Activated CD8-positive, alpha-beta memory T cell treated with anti-CD3 and anti-CD28 coated beads for 48 hours (primary cell): Measurements from ENCODE around the gene RYR2.
"Not testable (repeated sequence)": the region's sequence is repeated elsewhere in the genome, so short reads cannot be mapped to it uniquely, and the experiment has no call there.

ENCODE experiments used
- DNase-seq, 3 experiments: peaks; one replicate each; pipeline ENCODE4 v3.0.0-alpha.2; 2020; ENCODE audit warnings: low read depth in 2 of 3, low spot score in 2 of 3

Gene RYR2

GRCh38 chr1:237838320-237838719 is 796.3 kb downstream of the RYR2 start:
- DNase-seq = no peak

GRCh38 chr1:237838904-237839534 is 797.0 kb downstream of the RYR2 start:
- DNase-seq = no peak

- DNase-seq = no peak
Measured at GRCh38 chr1:237841485-237841884, 799.5 kb downstream of the RYR2 start.

- DNase-seq = not testable (repeated sequence)
Measured at GRCh38 chr1:237843516-237843915, 801.5 kb downstream of the RYR2 start.

GRCh38 chr1:237851210-237851845 is 809.3 kb downstream of the RYR2 start:
- no peak for DNase-seq

GRCh38 chr1:237852342-237852741 is 810.4 kb downstream of the RYR2 start:
- DNase-seq = no peak

GRCh38 chr1:237857455-237857854 is 815.5 kb downstream of the RYR2 start:
- DNase-seq = no peak

- no peak for DNase-seq
Measured at GRCh38 chr1:237858992-237859391, 817.0 kb downstream of the RYR2 start.

- no peak for DNase-seq
Measured at GRCh38 chr1:237861944-237862343, 820.0 kb downstream of the RYR2 start.

GRCh38 chr1:237863234-237863633 is 821.2 kb downstream of the RYR2 start:
- DNase-seq = no peak

- DNase-seq = peak in 1 of 3 experiments; percentile 10
Measured at GRCh38 chr1:237864338-237865244, 822.6 kb downstream of the RYR2 start.

- no peak for DNase-seq
Measured at GRCh38 chr1:237867380-237867888, 825.5 kb downstream of the RYR2 start.

- no peak for DNase-seq
Measured at GRCh38 chr1:237868817-237869600, 827.0 kb downstream of the RYR2 start.

- DNase-seq = no peak
Measured at GRCh38 chr1:237873487-237874211, 831.7 kb downstream of the RYR2 start.

GRCh38 chr1:237875291-237875690 is 833.3 kb downstream of the RYR2 start:
- DNase-seq = no peak

GRCh38 chr1:237877631-237878030 is 835.6 kb downstream of the RYR2 start:
- DNase-seq = no peak

GRCh38 chr1:237878406-237878805 is 836.4 kb downstream of the RYR2 start:
- DNase-seq = no peak

GRCh38 chr1:237879195-237879594 is 837.2 kb downstream of the RYR2 start:
- no peak for DNase-seq
